Calu3 (cell line): ENCODE measurements around the gene TRIP11. TPM values are rescaled to one million over a fixed set of nuclear protein-coding genes. Genes with fewer than 3 reads are reported as not detected.

ENCODE experiments used
- BruUV-seq: library from RNA; stranded (reverse); fragments of 400-500 nt; replicated peaks from 2 replicates; lab custom pipeline; 2021; lab: Mats Ljungman, UMichigan
- CTCF ChIA-PET: fragments of 300-600 bp; sonication (Branson Sonifier 250); formaldehyde crosslinking; loops from one replicate; lab custom pipeline; 2022; ENCODE audit warnings: antibody characterized with exemption; lab: Charles Lee
- DNase-seq: peaks from one replicate; pipeline ENCODE4 v3.0.0; 2022
- H3K27ac Mint-ChIP-seq: one replicate; pipeline ENCODE4 v1.8.0; 2022; ENCODE audit warnings: mixed read lengths; ENCODE audit not compliant: unreplicated experiment
- H3K27me3 Mint-ChIP-seq: one replicate; pipeline ENCODE4 v1.8.0; 2022; ENCODE audit warnings: mixed read lengths; ENCODE audit not compliant: unreplicated experiment
- H3K36me3 Mint-ChIP-seq: one replicate; pipeline ENCODE4 v1.8.0; 2022; ENCODE audit warnings: mild to moderate bottlenecking, moderate library complexity, mixed read lengths; ENCODE audit not compliant: insufficient read depth, unreplicated experiment
- H3K4me1 Mint-ChIP-seq: one replicate; pipeline ENCODE4 v1.8.0; 2022; ENCODE audit warnings: mild to moderate bottlenecking, low read depth, mixed read lengths; ENCODE audit not compliant: unreplicated experiment
- H3K4me3 Mint-ChIP-seq: one replicate; pipeline ENCODE4 v1.8.0; 2022; ENCODE audit warnings: mild to moderate bottlenecking, low read depth, moderate library complexity, mixed read lengths; ENCODE audit not compliant: unreplicated experiment
- H3K9me3 Mint-ChIP-seq: one replicate; pipeline ENCODE4 v1.8.0; 2022; ENCODE audit warnings: low read depth, mixed read lengths; ENCODE audit not compliant: unreplicated experiment
- intact Hi-C: fragments of 100-400 bp; cut with micrococcal nuclease; formaldehyde crosslinking; loops from one replicate; pipeline ENCODE4 v1.10.0; 2022; ENCODE audit not compliant: unreplicated experiment
- total RNA-seq: library from RNA; stranded (reverse); gene quantifications from 2 replicates; pipeline ENCODE4 v1.2.3, GENCODE V29; 2022
- TF ChIP-seq, protein P1 (sequence below): fragments of 200-600 bp; IDR thresholded peaks from one replicate; pipeline ENCODE4 v1.8.0; 2022; ENCODE audit warnings: antibody characterized with exemption; ENCODE audit not compliant: unreplicated experiment

The TRIP11 gene
- total RNA-seq, 1 experiment from 2014 or later, result 50.2 TPM

DNA sequence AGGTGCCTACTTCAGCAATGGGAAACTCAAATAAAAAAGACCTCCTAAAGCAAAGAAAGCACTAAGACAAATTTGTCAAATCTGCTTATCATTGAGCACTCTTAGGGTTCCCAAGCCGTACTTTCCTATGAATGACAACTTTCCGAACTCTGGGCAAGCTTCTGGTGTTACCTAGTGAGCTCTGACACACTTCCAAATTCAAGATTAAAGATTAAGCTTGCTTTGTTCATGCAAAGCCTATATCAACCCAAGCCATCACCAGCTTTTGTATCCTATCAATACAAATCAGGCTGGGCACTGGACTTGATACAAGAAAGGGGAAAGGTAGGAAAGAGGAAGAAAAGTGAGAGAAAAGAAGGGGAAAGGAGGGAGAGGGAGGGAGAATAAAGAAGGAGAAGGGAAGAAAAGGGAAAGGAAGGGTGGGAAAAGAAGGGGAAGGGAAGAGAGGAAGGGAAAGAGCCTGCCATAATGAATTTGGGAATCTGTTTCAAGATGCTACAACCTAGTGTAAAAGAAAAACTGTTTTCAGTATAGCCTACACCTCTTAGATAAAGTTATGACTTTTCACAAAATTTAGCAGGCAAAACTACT, 68.6 kb downstream of the TRIP11 start:
- peaks cover 4% of the 10 kb centered on the region for H3K36me3 Mint-ChIP-seq
- no peak overlapping the region for H3K4me3 Mint-ChIP-seq
- H3K27me3 Mint-ChIP-seq, result no peaks in the 10 kb centered on the region
- H3K9me3 Mint-ChIP-seq, result no peaks in the 10 kb centered on the region
- no peak for DNase-seq
- CTCF ChIA-PET, result interaction anchor here (0.7 kb wide), 1 partner anchor 92 kb away, joined by 5 read pairs; no protein-coding TSS in a partner anchor
- intact Hi-C loops, result no loop called here
- H3K4me1 Mint-ChIP-seq, result no peaks in the 10 kb centered on the region
- BruUV-seq, result no TSS peak
- TF ChIP-seq, protein P1, sequence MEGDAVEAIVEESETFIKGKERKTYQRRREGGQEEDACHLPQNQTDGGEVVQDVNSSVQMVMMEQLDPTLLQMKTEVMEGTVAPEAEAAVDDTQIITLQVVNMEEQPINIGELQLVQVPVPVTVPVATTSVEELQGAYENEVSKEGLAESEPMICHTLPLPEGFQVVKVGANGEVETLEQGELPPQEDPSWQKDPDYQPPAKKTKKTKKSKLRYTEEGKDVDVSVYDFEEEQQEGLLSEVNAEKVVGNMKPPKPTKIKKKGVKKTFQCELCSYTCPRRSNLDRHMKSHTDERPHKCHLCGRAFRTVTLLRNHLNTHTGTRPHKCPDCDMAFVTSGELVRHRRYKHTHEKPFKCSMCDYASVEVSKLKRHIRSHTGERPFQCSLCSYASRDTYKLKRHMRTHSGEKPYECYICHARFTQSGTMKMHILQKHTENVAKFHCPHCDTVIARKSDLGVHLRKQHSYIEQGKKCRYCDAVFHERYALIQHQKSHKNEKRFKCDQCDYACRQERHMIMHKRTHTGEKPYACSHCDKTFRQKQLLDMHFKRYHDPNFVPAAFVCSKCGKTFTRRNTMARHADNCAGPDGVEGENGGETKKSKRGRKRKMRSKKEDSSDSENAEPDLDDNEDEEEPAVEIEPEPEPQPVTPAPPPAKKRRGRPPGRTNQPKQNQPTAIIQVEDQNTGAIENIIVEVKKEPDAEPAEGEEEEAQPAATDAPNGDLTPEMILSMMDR, result no peak
- H3K27ac Mint-ChIP-seq, result no peak overlapping the region

DNA sequence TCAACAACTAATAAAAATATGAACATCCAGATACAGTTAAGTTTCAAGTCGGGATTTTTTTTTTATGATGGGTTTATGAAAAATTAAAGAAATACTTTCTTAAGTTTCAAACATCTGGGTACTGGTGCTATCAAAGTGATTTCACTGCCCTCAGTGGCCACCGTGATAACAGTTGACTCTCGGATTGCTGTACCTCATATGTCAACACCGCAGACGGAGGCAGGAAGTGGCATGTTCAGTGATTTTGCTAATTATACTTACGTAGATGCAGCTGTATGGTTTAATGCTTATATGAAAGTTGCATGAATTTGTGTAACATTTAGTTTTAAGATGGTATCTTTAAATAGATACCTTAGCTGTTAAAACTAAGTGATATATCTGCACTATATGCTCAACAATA, 71.6 kb downstream of the TRIP11 start:
- Mint-ChIP-seq H3K27ac (no peak overlapping the region), H3K4me1 (no peaks in the 10 kb centered on the region), H3K36me3 (peaks cover 4% of the 10 kb centered on the region), H3K27me3 (no peaks in the 10 kb centered on the region), H3K4me3 (no peak overlapping the region), H3K9me3 (no peaks in the 10 kb centered on the region)
- intact Hi-C loops, result no loop called here
- BruUV-seq, result no TSS peak
- TF ChIP-seq, protein P1, result no peak
- CTCF ChIA-PET, result no interaction called here
- no peak for DNase-seq

DNA sequence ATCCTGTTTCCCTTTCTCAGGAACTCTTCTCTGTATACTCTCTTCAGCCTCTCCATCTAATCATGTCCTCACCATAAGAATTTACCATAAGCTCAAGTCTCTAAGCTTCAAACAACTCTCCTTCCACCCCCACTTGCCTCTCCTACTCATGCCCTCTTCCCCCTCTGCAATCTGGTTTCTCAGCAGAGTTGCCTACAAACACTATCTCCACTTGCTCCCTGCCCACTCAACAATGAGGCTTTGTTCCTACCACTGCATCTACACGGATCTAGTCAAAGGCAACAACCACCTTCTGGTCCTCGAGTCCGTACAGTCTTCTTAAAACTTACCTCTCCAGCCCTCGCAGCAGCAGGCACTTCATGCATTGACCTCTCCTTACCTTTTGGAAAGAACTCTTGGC, 75.1 kb downstream of the TRIP11 start:
- H3K27me3 Mint-ChIP-seq, result no peaks in the 10 kb centered on the region
- CTCF ChIA-PET, result interaction anchor here (0.7 kb wide), 1 partner anchor 1020 kb away, joined by 7 read pairs; no protein-coding TSS in a partner anchor
- intact Hi-C loops, result no loop called here
- no peaks in the 10 kb centered on the region for H3K36me3 Mint-ChIP-seq
- no peaks in the 10 kb centered on the region for H3K9me3 Mint-ChIP-seq
- DNase-seq, result no peak
- BruUV-seq, result no TSS peak
- H3K4me3 Mint-ChIP-seq, result no peak overlapping the region
- H3K27ac Mint-ChIP-seq, result no peak overlapping the region
- H3K4me1 Mint-ChIP-seq, result no peaks in the 10 kb centered on the region
- TF ChIP-seq, protein P1, result no peak

DNA sequence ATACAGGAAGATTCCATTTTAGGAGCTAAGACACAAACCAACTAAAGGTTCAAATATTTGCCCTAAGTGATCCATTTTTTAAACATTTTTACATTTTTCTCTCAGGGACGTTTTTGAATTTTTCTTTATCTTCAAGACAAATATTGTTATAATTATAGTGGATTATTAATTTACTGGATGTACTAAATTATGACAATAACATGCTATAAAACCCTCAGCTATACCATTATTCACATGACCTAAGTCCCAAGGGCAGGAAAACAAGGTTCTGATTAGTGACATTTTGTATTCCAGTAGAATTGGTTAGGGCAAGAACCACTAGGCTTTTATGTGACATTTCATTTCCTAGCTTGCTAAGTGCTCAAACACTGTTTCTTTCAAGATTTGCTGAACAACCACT, 75.8 kb downstream of the TRIP11 start:
- no peak overlapping the region for H3K27ac Mint-ChIP-seq
- no TSS peak for BruUV-seq

More for the DNA sequence above, 75.8 kb downstream of the TRIP11 start:
- DNase-seq, result no peak
- Mint-ChIP-seq H3K27me3 (no peaks in the 10 kb centered on the region), H3K4me3 (no peak overlapping the region), H3K36me3 (no peaks in the 10 kb centered on the region), H3K9me3 (no peaks in the 10 kb centered on the region), H3K4me1 (no peaks in the 10 kb centered on the region)
- TF ChIP-seq, protein P1, result no peak
- CTCF ChIA-PET, result no interaction called here
- intact Hi-C loops, result no loop called here
